Tibial nerve (tissue), 4 donors: Measurements from ENCODE around the gene MBD3. TPM values are rescaled to one million over a fixed set of nuclear protein-coding genes. Genes with fewer than 3 reads are reported as not detected.

ENCODE experiments used
- DNase-seq, 2 donors: peaks; one replicate each; pipeline ENCODE4 v3.0.0-alpha.2; 2019; ENCODE audit warnings: low spot score in 2 of 2
- H3K27ac ChIP-seq, 4 donors: fragments of 200-600 bp; sonication (generic) in 3 of 4; one replicate each; pipeline ENCODE4 v1.5.1; 2017 to 2019; ENCODE audit warnings: mild to moderate bottlenecking in 1 of 4
- H3K27me3 ChIP-seq, 2 donors: fragments of 200-600 bp; sonication (generic) in 1 of 2; one replicate each; pipeline versions ENCODE4 v1.5.1 to v1.6.0; 2017 to 2019
- H3K36me3 ChIP-seq, 3 donors: fragments of 200-600 bp; sonication (generic); one replicate each; pipeline ENCODE4 v1.5.1; 2018 to 2019
- H3K4me1 ChIP-seq, 4 donors: fragments of 200-600 bp; sonication (generic) in 3 of 4; one replicate each; pipeline ENCODE4 v1.5.1; 2017 to 2019
- H3K4me3 ChIP-seq, 4 donors: fragments of 200-600 bp; sonication (generic) in 3 of 4; one replicate each; pipeline ENCODE4 v1.5.1; 2017 to 2019; ENCODE audit warnings: mild to moderate bottlenecking in 1 of 4, moderate library complexity in 1 of 4
- H3K9me3 ChIP-seq, 4 donors: fragments of 200-600 bp; sonication (generic) in 3 of 4; one replicate each; pipeline ENCODE4 v1.5.1; 2017 to 2019
- EP300 ChIP-seq, 2 donors: sonication (generic); formaldehyde crosslinking; IDR thresholded peaks; one replicate each; pipeline ENCODE4 v1.6.1; 2017; ENCODE audit warnings: antibody characterized with exemption in 2 of 2, mild to moderate bottlenecking in 1 of 2
- POLR2A ChIP-seq, 2 donors: fragments of 450-650 bp; IDR thresholded peaks; one replicate each; pipeline ENCODE4 v1.6.1; 2017; ENCODE audit warnings: antibody characterized with exemption in 2 of 2, mild to moderate bottlenecking in 2 of 2, moderate library complexity in 2 of 2
- WGBS, 2 donors: methylation state at CpG; one replicate each; pipeline ENCODE4 v1.1.5; 2018; 5-methylcytosine and 5-hydroxymethylcytosine counted together
- total RNA-seq, 4 donors: library from RNA; depleted of rRNA; stranded (reverse); fragments of >200 nt; gene quantifications; one replicate each; pipeline ENCODE4 v1.1.0, GENCODE V29; 2016
- TF ChIP-seq, protein P1 (sequence below), 5 experiments: fragments of 200-600 bp in 3 of 5; fragments of 450-650 bp in 2 of 5; sonication (generic) in 3 of 5; IDR thresholded peaks; one replicate each; pipeline ENCODE4 v1.5.1; 2016 to 2019; ENCODE audit warnings: antibody characterized with exemption in 5 of 5, mild to moderate bottlenecking in 3 of 5, moderate library complexity in 2 of 5

Gene MBD3
- total RNA-seq, 4 donors from 2014 or later = 62.9 to 144 (median 91.4) TPM

DNA sequence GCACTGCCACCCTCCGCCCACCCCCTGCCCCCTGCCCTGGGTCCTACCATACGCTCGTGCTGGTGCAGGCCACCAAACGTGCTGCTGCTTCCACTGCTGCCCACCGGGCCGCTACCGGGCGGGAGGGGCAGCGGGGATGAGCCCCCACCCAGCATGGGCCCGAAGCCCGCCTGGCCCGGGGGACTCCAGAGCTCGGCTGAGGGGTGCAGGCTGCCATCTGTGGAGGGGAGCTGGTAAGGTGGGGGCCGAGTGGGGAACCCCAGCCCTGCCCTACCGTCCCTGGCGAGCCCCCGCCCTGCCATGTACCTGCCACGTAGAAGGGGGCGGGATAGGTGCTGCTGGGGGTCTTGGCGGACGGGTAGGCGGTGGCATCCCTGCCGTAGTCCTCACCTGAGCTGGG, 29.3 kb upstream of the MBD3 start:
- 83 to 88% methylated on average over 12 to 18 of the region's 23 CpGs for WGBS, 2 donors
- peaks cover 0 to 97% (median 0%) of the 10 kb centered on the region in 3 donors for H3K36me3 ChIP-seq
- no peak overlapping the region for H3K27ac ChIP-seq
- no peaks in the 10 kb centered on the region for H3K9me3 ChIP-seq
- TF ChIP-seq, protein P1, sequence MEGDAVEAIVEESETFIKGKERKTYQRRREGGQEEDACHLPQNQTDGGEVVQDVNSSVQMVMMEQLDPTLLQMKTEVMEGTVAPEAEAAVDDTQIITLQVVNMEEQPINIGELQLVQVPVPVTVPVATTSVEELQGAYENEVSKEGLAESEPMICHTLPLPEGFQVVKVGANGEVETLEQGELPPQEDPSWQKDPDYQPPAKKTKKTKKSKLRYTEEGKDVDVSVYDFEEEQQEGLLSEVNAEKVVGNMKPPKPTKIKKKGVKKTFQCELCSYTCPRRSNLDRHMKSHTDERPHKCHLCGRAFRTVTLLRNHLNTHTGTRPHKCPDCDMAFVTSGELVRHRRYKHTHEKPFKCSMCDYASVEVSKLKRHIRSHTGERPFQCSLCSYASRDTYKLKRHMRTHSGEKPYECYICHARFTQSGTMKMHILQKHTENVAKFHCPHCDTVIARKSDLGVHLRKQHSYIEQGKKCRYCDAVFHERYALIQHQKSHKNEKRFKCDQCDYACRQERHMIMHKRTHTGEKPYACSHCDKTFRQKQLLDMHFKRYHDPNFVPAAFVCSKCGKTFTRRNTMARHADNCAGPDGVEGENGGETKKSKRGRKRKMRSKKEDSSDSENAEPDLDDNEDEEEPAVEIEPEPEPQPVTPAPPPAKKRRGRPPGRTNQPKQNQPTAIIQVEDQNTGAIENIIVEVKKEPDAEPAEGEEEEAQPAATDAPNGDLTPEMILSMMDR (IDR thresholded peaks at IDR 0.05) = no peak
- TF ChIP-seq POLR2A (IDR thresholded peaks at IDR 0.05) = no peak
- no peak for TF ChIP-seq EP300 (IDR thresholded peaks at IDR 0.05)
- H3K4me1 ChIP-seq = no peaks in the 10 kb centered on the region
- H3K27me3 ChIP-seq = no peaks in the 10 kb centered on the region
- H3K4me3 ChIP-seq = no peak overlapping the region
- DNase-seq = no peak

DNA sequence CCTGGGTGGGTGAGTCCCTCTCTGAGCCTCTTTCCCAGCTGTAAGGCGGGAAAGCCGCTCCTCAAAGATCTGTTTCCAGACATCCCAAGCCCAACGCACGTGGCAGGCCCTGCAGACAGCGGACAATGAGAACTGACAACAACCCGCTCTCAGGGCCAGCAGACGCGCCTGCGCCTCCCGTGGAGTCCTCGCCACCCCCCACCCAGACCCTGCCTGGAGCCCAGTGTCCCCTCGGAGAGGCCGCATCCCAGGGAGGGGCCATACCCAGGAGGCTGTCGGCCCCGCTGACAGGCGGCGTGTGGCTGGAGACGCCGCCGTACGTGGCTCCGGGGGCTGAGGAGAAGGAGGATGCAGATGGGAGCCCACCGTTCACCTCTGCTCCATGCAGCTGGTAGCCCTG, 28.9 kb upstream of the MBD3 start:
- no peak for TF ChIP-seq POLR2A (IDR thresholded peaks at IDR 0.05)
- TF ChIP-seq EP300 (IDR thresholded peaks at IDR 0.05) = no peak
- TF ChIP-seq, protein P1 (IDR thresholded peaks at IDR 0.05) = no peak
- H3K36me3 ChIP-seq = peaks cover 0 to 97% (median 0%) of the 10 kb centered on the region in 3 donors
- DNase-seq = no peak
- 92% methylated on average over 23 of the region's 23 CpGs; no CpG with 5 or more reads in 1 of the 2 donors for WGBS, 2 donors
- H3K4me3 ChIP-seq = no peak overlapping the region
- H3K9me3 ChIP-seq = no peaks in the 10 kb centered on the region
- H3K27ac ChIP-seq = no peak overlapping the region
- H3K4me1 ChIP-seq = no peaks in the 10 kb centered on the region
- no peaks in the 10 kb centered on the region for H3K27me3 ChIP-seq

DNA sequence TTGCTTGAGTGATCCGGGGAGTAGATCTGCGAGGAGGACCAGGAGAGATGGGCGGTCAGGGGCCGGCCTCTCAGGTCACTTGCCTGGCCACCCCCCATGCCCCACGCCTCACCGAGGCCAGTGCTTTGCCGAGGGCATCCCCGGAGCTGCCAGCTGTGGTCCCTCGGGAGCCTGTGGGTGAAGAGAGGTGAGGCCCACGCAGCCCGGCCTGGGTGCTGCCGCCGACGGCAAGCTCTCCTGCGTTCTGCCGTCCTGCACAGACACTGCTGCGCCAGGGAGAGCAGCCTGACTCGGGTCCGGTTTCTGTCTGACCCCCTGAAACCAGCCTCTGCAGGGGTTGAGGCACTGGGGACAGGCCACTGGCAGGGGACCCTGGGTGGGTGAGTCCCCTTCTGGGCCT, 28.4 kb upstream of the MBD3 start:
- no peaks in the 10 kb centered on the region for H3K27me3 ChIP-seq
- no peak for DNase-seq
- 80 to 91% methylated on average over 17 to 19 of the region's 19 CpGs for WGBS, 2 donors
- H3K27ac ChIP-seq = no peak overlapping the region
- H3K4me3 ChIP-seq = no peak overlapping the region
- H3K36me3 ChIP-seq = peaks cover 0 to 98% (median 0%) of the 10 kb centered on the region in 3 donors
- no peaks in the 10 kb centered on the region for H3K9me3 ChIP-seq
- H3K4me1 ChIP-seq = no peaks in the 10 kb centered on the region
- TF ChIP-seq EP300 (IDR thresholded peaks at IDR 0.05) = no peak
- TF ChIP-seq, protein P1 (IDR thresholded peaks at IDR 0.05) = no peak
- TF ChIP-seq POLR2A (IDR thresholded peaks at IDR 0.05) = no peak

DNA sequence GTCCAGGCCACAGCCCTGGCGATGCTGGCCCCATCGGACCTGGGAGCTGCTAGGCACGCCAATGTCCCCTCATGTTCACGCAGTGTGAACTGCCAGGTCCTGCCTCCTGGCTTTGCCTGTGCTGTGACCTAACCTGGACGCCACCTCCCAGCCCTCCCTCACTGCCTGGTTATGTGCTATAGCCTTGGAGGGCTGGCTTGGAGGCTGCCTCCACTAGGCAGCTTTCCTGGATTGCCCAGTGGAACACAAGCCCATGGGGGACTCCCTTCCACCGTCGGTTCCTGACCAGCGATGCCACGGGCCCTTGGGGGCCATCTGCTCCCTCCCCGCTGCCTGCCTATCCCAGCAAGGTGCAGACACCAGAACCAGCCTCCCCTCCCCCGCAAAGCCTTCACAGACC, 27.8 kb upstream of the MBD3 start:
- no peak overlapping the region for H3K4me3 ChIP-seq
- H3K9me3 ChIP-seq = no peaks in the 10 kb centered on the region
- no peaks in the 10 kb centered on the region for H3K4me1 ChIP-seq
- no peak overlapping the region for H3K27ac ChIP-seq
- no peaks in the 10 kb centered on the region for H3K27me3 ChIP-seq
- peaks cover 0 to 98% (median 0%) of the 10 kb centered on the region in 3 donors for H3K36me3 ChIP-seq
- 88 to 89% methylated on average over 6 to 10 of the region's 11 CpGs for WGBS, 2 donors
- TF ChIP-seq, protein P1 (IDR thresholded peaks at IDR 0.05) = no peak
- no peak for TF ChIP-seq POLR2A (IDR thresholded peaks at IDR 0.05)
- TF ChIP-seq EP300 (IDR thresholded peaks at IDR 0.05) = no peak
- no peak for DNase-seq

DNA sequence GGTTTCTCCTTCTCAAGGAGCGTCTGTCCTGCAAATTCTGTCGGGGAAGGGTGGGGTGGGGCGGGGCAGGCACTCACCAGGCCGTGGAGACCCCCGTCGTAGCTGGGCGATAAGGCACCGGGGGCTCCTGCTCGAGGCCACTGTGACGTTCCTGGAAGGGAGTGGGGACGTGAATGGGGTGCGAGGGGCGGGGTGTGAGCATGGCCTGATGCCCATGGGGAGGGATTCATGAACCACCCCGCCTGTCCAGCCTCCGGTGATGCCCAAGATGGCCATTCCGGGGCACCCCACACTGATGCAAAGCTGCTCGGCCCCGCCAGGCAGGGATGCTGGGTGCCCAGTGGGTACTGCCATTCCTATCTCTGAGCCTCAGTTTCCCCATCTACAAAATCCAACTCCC, 27.0 kb upstream of the MBD3 start:
- no peaks in the 10 kb centered on the region for H3K9me3 ChIP-seq
- peaks cover 0 to 98% (median 0%) of the 10 kb centered on the region in 3 donors for H3K36me3 ChIP-seq
- H3K27ac ChIP-seq = no peak overlapping the region
- no peak for TF ChIP-seq POLR2A (IDR thresholded peaks at IDR 0.05)
- TF ChIP-seq EP300 (IDR thresholded peaks at IDR 0.05) = no peak
- TF ChIP-seq, protein P1 (IDR thresholded peaks at IDR 0.05) = no peak
- no peaks in the 10 kb centered on the region for H3K4me1 ChIP-seq
- H3K4me3 ChIP-seq = no peak overlapping the region
- WGBS, 2 donors = 86 to 88% methylated on average over 18 of the region's 18 CpGs
- DNase-seq = no peak
- no peaks in the 10 kb centered on the region for H3K27me3 ChIP-seq
